ENCODE data around the gene EMP1. TPM values are rescaled to one million over a fixed set of nuclear protein-coding genes. Genes with fewer than 3 reads are reported as not detected.

EMP1 gene, protein sequence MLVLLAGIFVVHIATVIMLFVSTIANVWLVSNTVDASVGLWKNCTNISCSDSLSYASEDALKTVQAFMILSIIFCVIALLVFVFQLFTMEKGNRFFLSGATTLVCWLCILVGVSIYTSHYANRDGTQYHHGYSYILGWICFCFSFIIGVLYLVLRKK
- total RNA-seq (39.9 and 67.3 TPM in 2 replicates), polyA plus RNA-seq (51.1 and 52.6 TPM in 2 replicates)

DNA sequence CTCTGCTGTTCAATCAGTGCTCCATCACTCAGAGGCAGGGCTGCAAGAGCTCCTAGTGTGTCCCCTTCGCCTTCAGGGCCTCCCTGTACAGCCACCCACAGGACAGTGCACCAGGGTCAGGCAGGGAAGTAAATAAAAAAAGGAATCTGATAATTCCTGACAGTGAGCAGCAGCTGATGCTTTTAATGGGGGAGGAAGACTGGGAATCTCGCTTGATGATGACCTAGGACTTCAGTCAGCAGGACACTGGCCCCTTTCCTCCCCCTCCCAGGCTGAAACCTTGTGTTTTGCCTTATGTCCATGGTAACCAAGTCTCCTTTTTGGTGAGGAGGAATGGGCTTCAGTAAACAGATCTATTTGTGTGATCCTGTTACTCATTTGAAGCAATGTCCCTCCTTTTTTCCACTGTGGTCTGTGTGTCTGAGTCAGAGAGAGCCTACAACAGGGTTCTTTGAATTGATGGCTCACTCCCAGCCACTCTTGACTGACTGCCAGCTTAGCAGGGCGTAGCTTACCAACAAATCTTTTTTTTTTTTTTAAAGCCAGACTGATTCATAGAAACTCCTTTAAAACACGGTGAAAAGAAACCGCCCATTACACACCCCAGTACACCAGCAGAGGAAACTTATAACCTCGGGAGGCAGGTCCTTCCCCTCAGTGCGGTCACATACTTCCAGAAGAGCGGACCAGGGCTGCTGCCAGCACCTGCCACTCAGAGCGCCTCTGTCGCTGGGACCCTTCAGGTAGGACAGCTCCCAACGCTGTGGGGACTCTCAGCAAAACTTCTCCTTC is at the start of gene EMP1:
EMP1 (plus strand) TSS at position 597 of the 792 bp plus-strand sequence. CDS start 14,785 bp downstream, outside the sequence.
- no peak for TF ChIP-seq EZH2 (IDR thresholded peaks at IDR 0.05; ENCODE audit: borderline replicate concordance)
- TF ChIP-seq EZH2phosphoT487 (IDR thresholded peaks at IDR 0.05; ENCODE audit: low read depth, severe bottlenecking, unreplicated experiment): no peak
- TF ChIP-seq, protein P1, sequence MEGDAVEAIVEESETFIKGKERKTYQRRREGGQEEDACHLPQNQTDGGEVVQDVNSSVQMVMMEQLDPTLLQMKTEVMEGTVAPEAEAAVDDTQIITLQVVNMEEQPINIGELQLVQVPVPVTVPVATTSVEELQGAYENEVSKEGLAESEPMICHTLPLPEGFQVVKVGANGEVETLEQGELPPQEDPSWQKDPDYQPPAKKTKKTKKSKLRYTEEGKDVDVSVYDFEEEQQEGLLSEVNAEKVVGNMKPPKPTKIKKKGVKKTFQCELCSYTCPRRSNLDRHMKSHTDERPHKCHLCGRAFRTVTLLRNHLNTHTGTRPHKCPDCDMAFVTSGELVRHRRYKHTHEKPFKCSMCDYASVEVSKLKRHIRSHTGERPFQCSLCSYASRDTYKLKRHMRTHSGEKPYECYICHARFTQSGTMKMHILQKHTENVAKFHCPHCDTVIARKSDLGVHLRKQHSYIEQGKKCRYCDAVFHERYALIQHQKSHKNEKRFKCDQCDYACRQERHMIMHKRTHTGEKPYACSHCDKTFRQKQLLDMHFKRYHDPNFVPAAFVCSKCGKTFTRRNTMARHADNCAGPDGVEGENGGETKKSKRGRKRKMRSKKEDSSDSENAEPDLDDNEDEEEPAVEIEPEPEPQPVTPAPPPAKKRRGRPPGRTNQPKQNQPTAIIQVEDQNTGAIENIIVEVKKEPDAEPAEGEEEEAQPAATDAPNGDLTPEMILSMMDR (IDR thresholded peaks at IDR 0.05; ENCODE audit: poor library complexity): no peak
- H2AFZ ChIP-seq: no peak within 1 kb of the TSS
- no peaks in the 10 kb centered on the region for H4K20me1 ChIP-seq (ENCODE audit: insufficient read depth, poor library complexity, severe bottlenecking)
- no peaks in the 10 kb centered on the region for H3K36me3 ChIP-seq (replicated peaks; ENCODE audit: insufficient read depth, low read depth)
- peak within 1 kb of the TSS; percentile 71 for H3K4me2 ChIP-seq
- H3K9me3 ChIP-seq (ENCODE audit: low read depth): no peaks in the 10 kb centered on the region
- peak; percentile 94 for DNase-seq (ENCODE audit: low spot score)
- H3K27ac ChIP-seq: peak within 1 kb of the TSS; percentile 91
- H3K27me3 ChIP-seq: no peaks in the 10 kb centered on the region
- 42% methylated on average over 11 of the region's 11 CpGs for WGBS (ENCODE audit: low lambda C conversion rate, missing lambda C conversion rate)
- peak within 1 kb of the TSS; percentile 17 for H3K4me3 ChIP-seq
- H3K4me1 ChIP-seq (ENCODE audit: insufficient read depth): peaks cover 38% of the 10 kb centered on the region
- H3K79me2 ChIP-seq: peaks cover 4% of the 10 kb centered on the region
- no peaks in the 10 kb centered on the region for H3K9me2 ChIP-seq (replicated peaks; ENCODE audit: insufficient read depth)

GRCh38 chr12:13147688-13148484 is 48.6 kb upstream of the EMP1 start:
- DNase-seq (ENCODE audit: low spot score): peak; percentile 44
- Histone ChIP-seq H3K79me2 (no peaks in the 10 kb centered on the region), H3K27me3 (no peaks in the 10 kb centered on the region), H3K4me3 (no peak overlapping the region), H4K20me1 (ENCODE audit: insufficient read depth, poor library complexity, severe bottlenecking) (no peaks in the 10 kb centered on the region), H2AFZ (no peak overlapping the region), H3K4me2 (peak overlapping the region; percentile 7), H3K9me3 (ENCODE audit: low read depth) (no peaks in the 10 kb centered on the region), H3K36me3 (replicated peaks; ENCODE audit: insufficient read depth, low read depth) (no peaks in the 10 kb centered on the region), H3K9me2 (replicated peaks; ENCODE audit: insufficient read depth) (no peaks in the 10 kb centered on the region), H3K4me1 (ENCODE audit: insufficient read depth) (peaks cover 15% of the 10 kb centered on the region), H3K27ac (peak overlapping the region; percentile 24)
- TF ChIP-seq, protein P1 (IDR thresholded peaks at IDR 0.05; ENCODE audit: poor library complexity): no peak
- TF ChIP-seq EZH2phosphoT487 (IDR thresholded peaks at IDR 0.05; ENCODE audit: low read depth, severe bottlenecking, unreplicated experiment): no peak
- TF ChIP-seq EZH2 (IDR thresholded peaks at IDR 0.05; ENCODE audit: borderline replicate concordance): no peak
- WGBS (ENCODE audit: low lambda C conversion rate, missing lambda C conversion rate): 41% methylated on average over 12 of the region's 12 CpGs

- no peaks in the 10 kb centered on the region for H3K9me3 ChIP-seq (ENCODE audit: low read depth)
- 71% methylated on average over 3 of the region's 3 CpGs for WGBS (ENCODE audit: low lambda C conversion rate, missing lambda C conversion rate)
- no peaks in the 10 kb centered on the region for H3K9me2 ChIP-seq (replicated peaks; ENCODE audit: insufficient read depth)
- H3K27me3 ChIP-seq: no peaks in the 10 kb centered on the region
- no peaks in the 10 kb centered on the region for H4K20me1 ChIP-seq (ENCODE audit: insufficient read depth, poor library complexity, severe bottlenecking)
- DNase-seq (ENCODE audit: low spot score): no peak
- H3K27ac ChIP-seq: peak overlapping the region; percentile 24
- H3K4me2 ChIP-seq: peak overlapping the region; percentile 7
- no peaks in the 10 kb centered on the region for H3K36me3 ChIP-seq (replicated peaks; ENCODE audit: insufficient read depth, low read depth)
- H3K4me3 ChIP-seq: no peak overlapping the region
- H3K4me1 ChIP-seq (ENCODE audit: insufficient read depth): peaks cover 15% of the 10 kb centered on the region
- TF ChIP-seq EZH2 (IDR thresholded peaks at IDR 0.05; ENCODE audit: borderline replicate concordance) (no peak), EZH2phosphoT487 (IDR thresholded peaks at IDR 0.05; ENCODE audit: low read depth, severe bottlenecking, unreplicated experiment) (no peak)
- no peaks in the 10 kb centered on the region for H3K79me2 ChIP-seq
- no peak overlapping the region for H2AFZ ChIP-seq
Measured at GRCh38 chr12:13148485-13148847, 48.1 kb upstream of the EMP1 start.
